Activated CD4-positive, alpha-beta T cell treated with anti-CD3 and anti-CD28 coated beads, Interleukin-2, amount 10 ng/mL, durations not matched to agents 7 days and 5 days (primary cell): ENCODE results near the gene FAM50A. TPM values are rescaled to one million over a fixed set of nuclear protein-coding genes. Genes with fewer than 3 reads are reported as not detected.

Experiments
- CTCF ChIA-PET: fragments of 350-600 bp; sonication (Branson Sonifier 250); formaldehyde crosslinking; loops from one replicate; lab custom pipeline; 2021; ENCODE audit warnings: antibody characterized with exemption; lab: Charles Lee
- POLR2A ChIA-PET: fragments of 350-600 bp; sonication (Branson Sonifier 250); formaldehyde crosslinking; loops from one replicate; lab custom pipeline; 2021; ENCODE audit warnings: antibody characterized with exemption; lab: Charles Lee
- DNase-seq: peaks from one replicate; pipeline ENCODE4 v3.0.0-alpha.2; 2020
- H3K27ac Mint-ChIP-seq: one replicate; pipeline ENCODE4 v1.8.0; 2021; ENCODE audit warnings: mild to moderate bottlenecking, moderate library complexity, mixed read lengths
- H3K27me3 Mint-ChIP-seq: one replicate; pipeline ENCODE4 v1.8.0; 2021; ENCODE audit warnings: mixed read lengths
- H3K36me3 Mint-ChIP-seq: one replicate; pipeline ENCODE4 v1.8.0; 2021; ENCODE audit warnings: low read depth, mixed read lengths
- H3K4me1 Mint-ChIP-seq: one replicate; pipeline ENCODE4 v1.8.0; 2021; ENCODE audit warnings: mixed read lengths
- H3K4me3 Mint-ChIP-seq: one replicate; pipeline ENCODE4 v1.8.0; 2021; ENCODE audit warnings: mild to moderate bottlenecking, moderate library complexity, mixed read lengths
- H3K9me3 Mint-ChIP-seq: one replicate; pipeline ENCODE4 v1.8.0; 2021; ENCODE audit warnings: mixed read lengths
- total RNA-seq, 2 experiments: library from RNA; stranded (reverse); gene quantifications; one replicate each; pipeline ENCODE4 v1.2.3, GENCODE V29; 2021

Gene FAM50A
- total RNA-seq, 2 experiments from 2014 or later: 54.3 to 66.9 TPM

GRCh38 chrX:154402622-154403127, 41.3 kb upstream of the FAM50A start:
- no peak overlapping the region for H3K27ac Mint-ChIP-seq
- no peaks in the 10 kb centered on the region for H3K27me3 Mint-ChIP-seq
- DNase-seq: no peak
- H3K4me1 Mint-ChIP-seq: peaks cover 12% of the 10 kb centered on the region
- H3K36me3 Mint-ChIP-seq: peaks cover 26% of the 10 kb centered on the region
- no peak overlapping the region for H3K4me3 Mint-ChIP-seq
- ChIA-PET POLR2A (no interaction called here), CTCF (interaction anchor here (0.6 kb wide), 1 partner anchor 12 kb away, joined by 3 read pairs; no protein-coding TSS in a partner anchor)
- H3K9me3 Mint-ChIP-seq: no peaks in the 10 kb centered on the region

- DNase-seq: no peak
- CTCF ChIA-PET: no interaction called here
- H3K4me1 Mint-ChIP-seq: peaks cover 12% of the 10 kb centered on the region
These were observed 40.7 kb upstream of the FAM50A start for GRCh38 chrX:154403192-154403591.

GRCh38 chrX:154403858-154404257, 40.1 kb upstream of the FAM50A start:
- H3K27me3 Mint-ChIP-seq: no peaks in the 10 kb centered on the region
- CTCF ChIA-PET: no interaction called here
- H3K9me3 Mint-ChIP-seq: no peaks in the 10 kb centered on the region
- peaks cover 22% of the 10 kb centered on the region for H3K36me3 Mint-ChIP-seq
- H3K27ac Mint-ChIP-seq: no peak overlapping the region
- H3K4me3 Mint-ChIP-seq: no peak overlapping the region
- H3K4me1 Mint-ChIP-seq: peaks cover 17% of the 10 kb centered on the region
- POLR2A ChIA-PET: no interaction called here
- no peak for DNase-seq

More at GRCh38 chrX:154403192-154403591, 40.7 kb upstream of the FAM50A start:
- Mint-ChIP-seq H3K4me3 (no peak overlapping the region), H3K9me3 (no peaks in the 10 kb centered on the region), H3K27ac (no peak overlapping the region), H3K36me3 (peaks cover 24% of the 10 kb centered on the region), H3K27me3 (no peaks in the 10 kb centered on the region)
- POLR2A ChIA-PET: no interaction called here

- no peak for DNase-seq
- Mint-ChIP-seq H3K27ac (peak overlapping the region; percentile 46), H3K4me3 (no peak overlapping the region), H3K4me1 (peaks cover 18% of the 10 kb centered on the region), H3K9me3 (no peaks in the 10 kb centered on the region), H3K36me3 (peaks cover 16% of the 10 kb centered on the region), H3K27me3 (no peaks in the 10 kb centered on the region)
- ChIA-PET CTCF (no interaction called here), POLR2A (no interaction called here)
These were observed 39.2 kb upstream of the FAM50A start for GRCh38 chrX:154404625-154405192.

- Mint-ChIP-seq H3K9me3 (no peaks in the 10 kb centered on the region), H3K4me3 (peak overlapping the region; percentile 57), H3K4me1 (peaks cover 20% of the 10 kb centered on the region), H3K27ac (peak overlapping the region; percentile 72), H3K36me3 (peaks cover 13% of the 10 kb centered on the region), H3K27me3 (no peaks in the 10 kb centered on the region)
- CTCF ChIA-PET: interaction anchor here (1.3 kb wide), 1 partner anchor 11 kb away, joined by 4 read pairs; no protein-coding TSS in a partner anchor
- POLR2A ChIA-PET: no interaction called here
- DNase-seq: no peak
These were observed 35.2 kb upstream of the FAM50A start for GRCh38 chrX:154408659-154409221.

- Mint-ChIP-seq H3K4me3 (peak within 1 kb of the TSS; percentile 57), H3K9me3 (no peaks in the 10 kb centered on the region), H3K27me3 (no peaks in the 10 kb centered on the region), H3K4me1 (peaks cover 20% of the 10 kb centered on the region), H3K36me3 (peaks cover 16% of the 10 kb centered on the region), H3K27ac (peak within 1 kb of the TSS; percentile 72)
- ChIA-PET CTCF (interaction anchor here (1.3 to 1.7 kb wide), 2 partner anchors 10 kb away, joined by 4 to 12 read pairs; no protein-coding TSS in a partner anchor), POLR2A (no interaction called here)
- no peak for DNase-seq
These were observed 34.6 kb upstream of the FAM50A start, which contains the start of gene DNASE1L1 for GRCh38 chrX:154409222-154409871. Gene DNASE1L1 (minus strand): TSS chrX:154409254. CDS start chrX:154405568, 3,686 bp downstream.

- Mint-ChIP-seq H3K27ac (peak overlapping the region; percentile 92), H3K36me3 (peaks cover 23% of the 10 kb centered on the region), H3K4me1 (peaks cover 22% of the 10 kb centered on the region), H3K9me3 (no peaks in the 10 kb centered on the region), H3K4me3 (peak overlapping the region; percentile 79), H3K27me3 (no peaks in the 10 kb centered on the region)
- CTCF ChIA-PET: interaction anchor here (0.9 to 1.8 kb wide), 3 partner anchors 12 to 17 kb away, joined by 4 to 6 read pairs (median 4); partner anchors contain the start of gene ATP6AP1
- POLR2A ChIA-PET: interaction anchor here (1.0 to 1.2 kb wide), 2 partner anchors 14 to 78 kb away, joined by 4 read pairs; partner anchors contain the start of genes RPL10 and SLC10A3
- peak; percentile 57 for DNase-seq
These were observed 32.0 kb upstream of the FAM50A start for GRCh38 chrX:154411981-154412340.

GRCh38 chrX:154412468-154412867, 31.5 kb upstream of the FAM50A start:
- peak overlapping the region; percentile 79 for H3K4me3 Mint-ChIP-seq
- CTCF ChIA-PET: interaction anchor here (0.9 to 1.8 kb wide), 3 partner anchors 11 to 17 kb away, joined by 4 to 6 read pairs (median 4); partner anchors contain the start of gene ATP6AP1
- peak; percentile 57 for DNase-seq
- no peaks in the 10 kb centered on the region for H3K9me3 Mint-ChIP-seq
- H3K4me1 Mint-ChIP-seq: peaks cover 22% of the 10 kb centered on the region
- no peaks in the 10 kb centered on the region for H3K27me3 Mint-ChIP-seq
- H3K36me3 Mint-ChIP-seq: peaks cover 23% of the 10 kb centered on the region
- POLR2A ChIA-PET: interaction anchor here (1.0 to 1.2 kb wide), 2 partner anchors 14 to 78 kb away, joined by 4 read pairs; partner anchors contain the start of genes RPL10 and SLC10A3
- peak overlapping the region; percentile 92 for H3K27ac Mint-ChIP-seq

GRCh38 chrX:154413142-154413541, 30.8 kb upstream of the FAM50A start:
- DNase-seq: no peak
- H3K27me3 Mint-ChIP-seq: no peaks in the 10 kb centered on the region
- CTCF ChIA-PET: interaction anchor here (1.0 kb wide), 1 partner anchor 14 kb away, joined by 3 read pairs; the partner anchor contains the start of gene RPL10
- H3K4me3 Mint-ChIP-seq: peak overlapping the region; percentile 79
- POLR2A ChIA-PET: no interaction called here
- H3K4me1 Mint-ChIP-seq: peaks cover 22% of the 10 kb centered on the region
- H3K9me3 Mint-ChIP-seq: no peaks in the 10 kb centered on the region
- peak overlapping the region; percentile 92 for H3K27ac Mint-ChIP-seq
- peaks cover 23% of the 10 kb centered on the region for H3K36me3 Mint-ChIP-seq

GRCh38 chrX:154417157-154417556, 26.8 kb upstream of the FAM50A start:
- ChIA-PET POLR2A (no interaction called here), CTCF (interaction anchor here (1.4 kb wide), 1 partner anchor 66 kb away, joined by 3 read pairs; no protein-coding TSS in a partner anchor)
- Mint-ChIP-seq H3K27ac (no peak overlapping the region), H3K4me3 (no peak overlapping the region), H3K4me1 (peaks cover 8% of the 10 kb centered on the region), H3K36me3 (peaks cover 18% of the 10 kb centered on the region), H3K27me3 (no peaks in the 10 kb centered on the region), H3K9me3 (no peaks in the 10 kb centered on the region)
- no peak for DNase-seq

- H3K9me3 Mint-ChIP-seq: no peaks in the 10 kb centered on the region
- ChIA-PET POLR2A (no interaction called here), CTCF (interaction anchor here (1.8 kb wide), 1 partner anchor 10 kb away, joined by 4 read pairs; the partner anchor contains the start of gene DNASE1L1)
- peaks cover 5% of the 10 kb centered on the region for H3K4me1 Mint-ChIP-seq
- peaks cover 10% of the 10 kb centered on the region for H3K36me3 Mint-ChIP-seq
- no peak overlapping the region for H3K27ac Mint-ChIP-seq
- no peak for DNase-seq
- H3K4me3 Mint-ChIP-seq: no peak overlapping the region
- H3K27me3 Mint-ChIP-seq: no peaks in the 10 kb centered on the region
These were observed 24.8 kb upstream of the FAM50A start for GRCh38 chrX:154419189-154419588.

GRCh38 chrX:154419688-154420401, 24.1 kb upstream of the FAM50A start:
- Mint-ChIP-seq H3K4me1 (peaks cover 8% of the 10 kb centered on the region), H3K27ac (no peak overlapping the region), H3K36me3 (peaks cover 10% of the 10 kb centered on the region), H3K9me3 (no peaks in the 10 kb centered on the region), H3K4me3 (no peak overlapping the region), H3K27me3 (no peaks in the 10 kb centered on the region)
- CTCF ChIA-PET: interaction anchor here (1.1 to 1.8 kb wide), 2 partner anchors 11 to 20 kb away, joined by 3 to 4 read pairs; partner anchors contain the start of gene DNASE1L1
- POLR2A ChIA-PET: no interaction called here
- no peak for DNase-seq
